ENCODE measurements around the gene KRTAP4-1. TPM values are rescaled to one million over a fixed set of nuclear protein-coding genes. Genes with fewer than 3 reads are reported as not detected.
A peak's percentile ranks its signal among the peaks of the same experiment; 100 is the strongest.
"Not testable (repeated sequence)": the region's sequence is repeated elsewhere in the genome, so short reads cannot be mapped to it uniquely, and the experiment has no call there.

Gene KRTAP4-1
- polyA plus RNA-seq (2013) = not detected

- Histone ChIP-seq H3K36me3 (ENCODE audit: control insufficient read depth in 4 of 4, insufficient read depth in 4 of 4, low read length in 3 of 4) (no peaks in the 10 kb centered on the region), H3K4me3 (ENCODE audit: control insufficient read depth in 1 of 7, extremely low read depth in 1 of 7, insufficient read depth in 4 of 7, low read depth in 2 of 7, low read length in 6 of 7) (no peak within 1 kb of the TSS), H3K9me3 (ENCODE audit: control extremely low read depth in 1 of 5, control insufficient read depth in 4 of 5, insufficient read depth in 2 of 5, low read depth in 1 of 5, low read length in 4 of 5) (no peaks in the 10 kb centered on the region), H3K27me3 (replicated peaks in 2 of 5; ENCODE audit: control insufficient read depth in 4 of 5, insufficient read depth in 5 of 5, low read length in 4 of 5) (peaks cover 0 to 2% (median 0%) of the 10 kb centered on the region in 5 experiments), H3K4me1 (ENCODE audit: control extremely low read depth in 1 of 4, control insufficient read depth in 4 of 4, insufficient read depth in 4 of 4, low read length in 3 of 4) (no peaks in the 10 kb centered on the region), H3K27ac (ENCODE audit: insufficient read depth in 1 of 2, low read depth in 1 of 2, low read length in 2 of 2, poor library complexity in 1 of 2, severe bottlenecking in 2 of 2) (no peak within 1 kb of the TSS)
- ChIA-PET POLR2A (no interaction called here), CTCF (interaction anchor here (1.4 kb wide), 1 partner anchor 15 kb away, joined by 3 read pairs; no protein-coding TSS in a partner anchor)
- DNase-seq = no peak
- WGBS (ENCODE audit: insufficient coverage) = 96% methylated on average over 7 of the region's 9 CpGs
These were observed at the start of gene KRTAP4-1 for GRCh38 chr17:41184480-41184961. KRTAP4-1 (minus strand) TSS chr17:41184911; CDS start chr17:41184854, 57 bp downstream.

- H3K4me3 ChIP-seq (ENCODE audit: control insufficient read depth in 1 of 7, extremely low read depth in 1 of 7, insufficient read depth in 4 of 7, low read depth in 2 of 7, low read length in 6 of 7); H3K9me3 ChIP-seq (ENCODE audit: control extremely low read depth in 1 of 5, control insufficient read depth in 4 of 5, insufficient read depth in 2 of 5, low read depth in 1 of 5, low read length in 4 of 5); H3K36me3 ChIP-seq (ENCODE audit: control insufficient read depth in 4 of 4, insufficient read depth in 4 of 4, low read length in 3 of 4); CTCF ChIA-PET; H3K27me3 ChIP-seq (replicated peaks in 2 of 5; ENCODE audit: control insufficient read depth in 4 of 5, insufficient read depth in 5 of 5, low read length in 4 of 5); H3K4me1 ChIP-seq (ENCODE audit: control extremely low read depth in 1 of 4, control insufficient read depth in 4 of 4, insufficient read depth in 4 of 4, low read length in 3 of 4); POLR2A ChIA-PET; H3K27ac ChIP-seq (ENCODE audit: insufficient read depth in 1 of 2, low read depth in 1 of 2, low read length in 2 of 2, poor library complexity in 1 of 2, severe bottlenecking in 2 of 2): not testable (repeated sequence)
- peak in 2 of 3 donors; percentile 6 to 28 for DNase-seq
- 100% methylated on average over 1 of the region's 1 CpG for WGBS (ENCODE audit: insufficient coverage)
These were observed 47.8 kb upstream of the KRTAP4-1 start, which contains the start of gene KRTAP9-3 for GRCh38 chr17:41232399-41233105. KRTAP9-3 (plus strand) TSS chr17:41232449; CDS start chr17:41232502, 53 bp downstream.

- Histone ChIP-seq H3K4me3 (ENCODE audit: control insufficient read depth in 1 of 7, extremely low read depth in 1 of 7, insufficient read depth in 4 of 7, low read depth in 2 of 7, low read length in 6 of 7) (no peak overlapping the region), H3K27me3 (replicated peaks in 2 of 5; ENCODE audit: control insufficient read depth in 4 of 5, insufficient read depth in 5 of 5, low read length in 4 of 5) (peaks cover 0 to 2% (median 0%) of the 10 kb centered on the region in 5 experiments), H3K36me3 (ENCODE audit: control insufficient read depth in 4 of 4, insufficient read depth in 4 of 4, low read length in 3 of 4) (no peaks in the 10 kb centered on the region), H3K27ac (ENCODE audit: insufficient read depth in 1 of 2, low read depth in 1 of 2, low read length in 2 of 2, poor library complexity in 1 of 2, severe bottlenecking in 2 of 2) (no peak overlapping the region), H3K4me1 (ENCODE audit: control extremely low read depth in 1 of 4, control insufficient read depth in 4 of 4, insufficient read depth in 4 of 4, low read length in 3 of 4) (no peaks in the 10 kb centered on the region), H3K9me3 (ENCODE audit: control extremely low read depth in 1 of 5, control insufficient read depth in 4 of 5, insufficient read depth in 2 of 5, low read depth in 1 of 5, low read length in 4 of 5) (peaks cover 0 to 1% (median 0%) of the 10 kb centered on the region in 5 experiments)
- DNase-seq = no peak
- WGBS (ENCODE audit: insufficient coverage) = 99% methylated on average over 6 of the region's 6 CpGs
- ChIA-PET CTCF (no interaction called here), POLR2A (no interaction called here)
These were observed 47.0 kb upstream of the KRTAP4-1 start for GRCh38 chr17:41231731-41232130.

GRCh38 chr17:41230094-41230493, 45.4 kb upstream of the KRTAP4-1 start:
- no peak overlapping the region for H3K4me3 ChIP-seq (ENCODE audit: control insufficient read depth in 1 of 7, extremely low read depth in 1 of 7, insufficient read depth in 4 of 7, low read depth in 2 of 7, low read length in 6 of 7)
- H3K36me3 ChIP-seq (ENCODE audit: control insufficient read depth in 4 of 4, insufficient read depth in 4 of 4, low read length in 3 of 4) = no peaks in the 10 kb centered on the region
- ChIA-PET POLR2A (no interaction called here), CTCF (no interaction called here)
- DNase-seq = no peak
- no peak overlapping the region for H3K27ac ChIP-seq (ENCODE audit: insufficient read depth in 1 of 2, low read depth in 1 of 2, low read length in 2 of 2, poor library complexity in 1 of 2, severe bottlenecking in 2 of 2)
- peaks cover 0 to 1% (median 0%) of the 10 kb centered on the region in 5 experiments for H3K9me3 ChIP-seq (ENCODE audit: control extremely low read depth in 1 of 5, control insufficient read depth in 4 of 5, insufficient read depth in 2 of 5, low read depth in 1 of 5, low read length in 4 of 5)
- H3K4me1 ChIP-seq (ENCODE audit: control extremely low read depth in 1 of 4, control insufficient read depth in 4 of 4, insufficient read depth in 4 of 4, low read length in 3 of 4) = no peaks in the 10 kb centered on the region
- H3K27me3 ChIP-seq (replicated peaks in 2 of 5; ENCODE audit: control insufficient read depth in 4 of 5, insufficient read depth in 5 of 5, low read length in 4 of 5) = peaks cover 0 to 2% (median 0%) of the 10 kb centered on the region in 5 experiments

- H3K4me3 ChIP-seq (ENCODE audit: control insufficient read depth in 1 of 7, extremely low read depth in 1 of 7, insufficient read depth in 4 of 7, low read depth in 2 of 7, low read length in 6 of 7); DNase-seq; H3K27me3 ChIP-seq (replicated peaks in 2 of 5; ENCODE audit: control insufficient read depth in 4 of 5, insufficient read depth in 5 of 5, low read length in 4 of 5); H3K27ac ChIP-seq (ENCODE audit: insufficient read depth in 1 of 2, low read depth in 1 of 2, low read length in 2 of 2, poor library complexity in 1 of 2, severe bottlenecking in 2 of 2); H3K4me1 ChIP-seq (ENCODE audit: control extremely low read depth in 1 of 4, control insufficient read depth in 4 of 4, insufficient read depth in 4 of 4, low read length in 3 of 4); POLR2A ChIA-PET; H3K9me3 ChIP-seq (ENCODE audit: control extremely low read depth in 1 of 5, control insufficient read depth in 4 of 5, insufficient read depth in 2 of 5, low read depth in 1 of 5, low read length in 4 of 5); H3K36me3 ChIP-seq (ENCODE audit: control insufficient read depth in 4 of 4, insufficient read depth in 4 of 4, low read length in 3 of 4); CTCF ChIA-PET: not testable (repeated sequence)
- WGBS (ENCODE audit: insufficient coverage) = 40% methylated on average over 1 of the region's 4 CpGs
These were observed 41.9 kb upstream of the KRTAP4-1 start, which contains the start of gene KRTAP9-2 for GRCh38 chr17:41226598-41227095. KRTAP9-2 (plus strand) TSS chr17:41226648; CDS start chr17:41226655, 7 bp downstream.

GRCh38 chr17:41226051-41226450, 41.3 kb upstream of the KRTAP4-1 start:
- Histone ChIP-seq H3K4me1 (ENCODE audit: control extremely low read depth in 1 of 4, control insufficient read depth in 4 of 4, insufficient read depth in 4 of 4, low read length in 3 of 4) (no peaks in the 10 kb centered on the region), H3K36me3 (ENCODE audit: control insufficient read depth in 4 of 4, insufficient read depth in 4 of 4, low read length in 3 of 4) (no peaks in the 10 kb centered on the region), H3K9me3 (ENCODE audit: control extremely low read depth in 1 of 5, control insufficient read depth in 4 of 5, insufficient read depth in 2 of 5, low read depth in 1 of 5, low read length in 4 of 5) (no peaks in the 10 kb centered on the region), H3K27ac (ENCODE audit: insufficient read depth in 1 of 2, low read depth in 1 of 2, low read length in 2 of 2, poor library complexity in 1 of 2, severe bottlenecking in 2 of 2) (no peak overlapping the region), H3K4me3 (ENCODE audit: control insufficient read depth in 1 of 7, extremely low read depth in 1 of 7, insufficient read depth in 4 of 7, low read depth in 2 of 7, low read length in 6 of 7) (no peak overlapping the region), H3K27me3 (replicated peaks in 2 of 5; ENCODE audit: control insufficient read depth in 4 of 5, insufficient read depth in 5 of 5, low read length in 4 of 5) (no peaks in the 10 kb centered on the region)
- ChIA-PET CTCF (no interaction called here), POLR2A (no interaction called here)
- DNase-seq = no peak
- 100% methylated on average over 1 of the region's 6 CpGs for WGBS (ENCODE audit: insufficient coverage)

GRCh38 chr17:41223821-41224220, 39.1 kb upstream of the KRTAP4-1 start:
- no peaks in the 10 kb centered on the region for H3K9me3 ChIP-seq (ENCODE audit: control extremely low read depth in 1 of 5, control insufficient read depth in 4 of 5, insufficient read depth in 2 of 5, low read depth in 1 of 5, low read length in 4 of 5)
- ChIA-PET POLR2A (no interaction called here), CTCF (no interaction called here)
- no peaks in the 10 kb centered on the region for H3K4me1 ChIP-seq (ENCODE audit: control extremely low read depth in 1 of 4, control insufficient read depth in 4 of 4, insufficient read depth in 4 of 4, low read length in 3 of 4)
- no peak overlapping the region for H3K27ac ChIP-seq (ENCODE audit: insufficient read depth in 1 of 2, low read depth in 1 of 2, low read length in 2 of 2, poor library complexity in 1 of 2, severe bottlenecking in 2 of 2)
- no CpG with 5 or more reads among the region's 2 CpGs for WGBS (ENCODE audit: insufficient coverage)
- no peak overlapping the region for H3K4me3 ChIP-seq (ENCODE audit: control insufficient read depth in 1 of 7, extremely low read depth in 1 of 7, insufficient read depth in 4 of 7, low read depth in 2 of 7, low read length in 6 of 7)
- H3K27me3 ChIP-seq (replicated peaks in 2 of 5; ENCODE audit: control insufficient read depth in 4 of 5, insufficient read depth in 5 of 5, low read length in 4 of 5) = no peaks in the 10 kb centered on the region
- H3K36me3 ChIP-seq (ENCODE audit: control insufficient read depth in 4 of 4, insufficient read depth in 4 of 4, low read length in 3 of 4) = no peaks in the 10 kb centered on the region
- no peak for DNase-seq
